HL-60 (cell line): ENCODE data around the gene ISG20.

Source experiments
- GABPA ChIP-seq: IDR thresholded peaks from 2 replicates; pipeline ENCODE4 v1.6.1; 2012; ENCODE audit warnings: low read depth
- POLR2AphosphoS5 ChIP-seq: IDR thresholded peaks from 2 replicates; pipeline ENCODE4 v1.6.1; 2012; ENCODE audit warnings: low read depth
- TF ChIP-seq, protein P1 (sequence below): IDR thresholded peaks from one replicate; pipeline ENCODE4 v1.5.1; 2011; ENCODE audit warnings: low read length, control low read depth, inconsistent platforms; ENCODE audit not compliant: insufficient read depth

DNA sequence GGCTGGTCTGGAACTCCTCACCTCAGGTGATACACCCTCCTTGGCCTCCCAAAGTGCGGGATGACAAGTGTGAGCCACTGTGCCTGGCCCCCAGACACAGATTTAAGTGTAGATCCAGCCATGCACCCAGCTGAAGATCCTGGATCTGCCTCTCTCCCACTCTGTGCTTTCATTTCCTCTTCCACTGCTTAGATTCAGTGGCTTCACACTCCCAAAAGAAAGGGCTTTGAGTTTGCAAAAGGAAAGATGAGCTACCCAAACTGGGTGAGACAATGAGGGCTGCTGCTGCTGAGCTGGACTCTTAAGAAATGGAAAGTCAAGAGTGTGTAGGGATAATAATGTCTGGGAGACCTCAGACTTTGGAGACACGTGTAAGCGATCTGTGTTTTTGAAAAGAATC is 45.5 kb downstream of the ISG20 start:
- TF ChIP-seq, protein P1, sequence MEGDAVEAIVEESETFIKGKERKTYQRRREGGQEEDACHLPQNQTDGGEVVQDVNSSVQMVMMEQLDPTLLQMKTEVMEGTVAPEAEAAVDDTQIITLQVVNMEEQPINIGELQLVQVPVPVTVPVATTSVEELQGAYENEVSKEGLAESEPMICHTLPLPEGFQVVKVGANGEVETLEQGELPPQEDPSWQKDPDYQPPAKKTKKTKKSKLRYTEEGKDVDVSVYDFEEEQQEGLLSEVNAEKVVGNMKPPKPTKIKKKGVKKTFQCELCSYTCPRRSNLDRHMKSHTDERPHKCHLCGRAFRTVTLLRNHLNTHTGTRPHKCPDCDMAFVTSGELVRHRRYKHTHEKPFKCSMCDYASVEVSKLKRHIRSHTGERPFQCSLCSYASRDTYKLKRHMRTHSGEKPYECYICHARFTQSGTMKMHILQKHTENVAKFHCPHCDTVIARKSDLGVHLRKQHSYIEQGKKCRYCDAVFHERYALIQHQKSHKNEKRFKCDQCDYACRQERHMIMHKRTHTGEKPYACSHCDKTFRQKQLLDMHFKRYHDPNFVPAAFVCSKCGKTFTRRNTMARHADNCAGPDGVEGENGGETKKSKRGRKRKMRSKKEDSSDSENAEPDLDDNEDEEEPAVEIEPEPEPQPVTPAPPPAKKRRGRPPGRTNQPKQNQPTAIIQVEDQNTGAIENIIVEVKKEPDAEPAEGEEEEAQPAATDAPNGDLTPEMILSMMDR, result no peak
- TF ChIP-seq GABPA (no peak), POLR2AphosphoS5 (no peak)
